Neural cell (in vitro differentiated cells): ENCODE results near the gene SECISBP2. TPM values are rescaled to one million over a fixed set of nuclear protein-coding genes. Genes with fewer than 3 reads are reported as not detected.

ENCODE experiments used
- H2AFZ ChIP-seq: fragments of 200-600, 300-800 bp; sonication (generic), shearing (Covaris generic); 2 replicates; pipeline ENCODE4 v1.6.0; 2014; ENCODE audit warnings: low read depth, mild to moderate bottlenecking, antibody characterized with exemption, low read length, moderate library complexity
- H3F3A ChIP-seq: fragments of 200-600 bp; shearing (Covaris generic); 2 replicates; pipeline ENCODE4 v1.6.1; 2016; ENCODE audit warnings: mild to moderate bottlenecking, moderate library complexity, mixed read lengths, antibody characterized with exemption, low read length; ENCODE audit not compliant: insufficient read depth, poor library complexity, severe bottlenecking
- H3K27ac ChIP-seq: fragments of 200-600, 300-800 bp; sonication (generic), shearing (Covaris generic); 2 replicates; pipeline ENCODE4 v1.5.1; 2014; ENCODE audit warnings: mild to moderate bottlenecking, low read length, moderate library complexity
- H3K27me3 ChIP-seq: fragments of 300-800, 200-600 bp; sonication (generic), shearing (Covaris generic); 2 replicates; pipeline ENCODE4 v1.6.0; 2014; ENCODE audit warnings: mild to moderate bottlenecking, low read depth, low read length, moderate library complexity; ENCODE audit not compliant: insufficient read depth
- H3K36me3 ChIP-seq: fragments of 300-800, 200-600 bp; sonication (generic), shearing (Covaris generic); 2 replicates; pipeline ENCODE4 v1.5.1; 2014; ENCODE audit warnings: mild to moderate bottlenecking, antibody characterized with exemption, low read length, moderate library complexity; ENCODE audit not compliant: insufficient read depth
- H3K4me2 ChIP-seq: fragments of 300-800, 200-600 bp; sonication (generic), shearing (Covaris generic); 2 replicates; pipeline ENCODE4 v1.6.0; 2014; ENCODE audit warnings: mild to moderate bottlenecking, low read length
- H3K4me3 ChIP-seq: fragments of 300-800, 200-600 bp; sonication (generic), shearing (Covaris generic); 2 replicates; pipeline ENCODE4 v1.5.1; 2014; ENCODE audit warnings: mild to moderate bottlenecking, low read length, moderate library complexity
- H3K79me2 ChIP-seq: fragments of 200-600 bp; shearing (Covaris generic); replicated peaks from 2 replicates; pipeline ENCODE4 v1.6.0; 2014; ENCODE audit warnings: mild to moderate bottlenecking, low read length, moderate library complexity; ENCODE audit not compliant: insufficient read depth
- H3K9ac ChIP-seq: fragments of 300-800, 200-600 bp; sonication (generic), shearing (Covaris generic); 2 replicates; pipeline ENCODE4 v1.6.1; 2016; ENCODE audit warnings: mild to moderate bottlenecking, low read length, mixed read lengths
- H3K9me2 ChIP-seq: fragments of 200-600 bp; shearing (Covaris generic); 2 replicates; pipeline ENCODE4 v1.6.1; 2016; ENCODE audit warnings: mild to moderate bottlenecking, low read length, mixed read lengths; ENCODE audit not compliant: insufficient read depth
- H3K9me3 ChIP-seq: fragments of 200-600, 300-800 bp; sonication (generic), shearing (Covaris generic); 2 replicates; pipeline ENCODE4 v1.6.1; 2016; ENCODE audit warnings: mild to moderate bottlenecking, mixed run types, low read length, moderate library complexity, mixed read lengths
- H4K20me1 ChIP-seq: fragments of 200-600 bp; shearing (Covaris generic); 2 replicates; pipeline ENCODE4 v1.6.1; 2016; ENCODE audit warnings: mild to moderate bottlenecking, mixed run types; ENCODE audit not compliant: insufficient read depth
- EP300 ChIP-seq: fragments of 450-650 bp; conservative IDR thresholded peaks from 2 replicates; pipeline ENCODE4 v1.6.1; 2014; ENCODE audit warnings: antibody characterized with exemption, mild to moderate bottlenecking, moderate library complexity; ENCODE audit not compliant: poor library complexity, severe bottlenecking
- EZH2 ChIP-seq: fragments of 200-600, 300-800 bp; shearing (Covaris generic), sonication (generic); IDR thresholded peaks from 2 replicates; pipeline ENCODE4 v1.6.1; 2014; ENCODE audit warnings: antibody characterized with exemption, low read length, borderline replicate concordance, mild to moderate bottlenecking; ENCODE audit not compliant: insufficient read depth, poor library complexity, severe bottlenecking
- MXI1 ChIP-seq: fragments of 450-650 bp; conservative IDR thresholded peaks from 2 replicates; pipeline ENCODE4 v1.6.1; 2014; ENCODE audit warnings: antibody characterized with exemption, mild to moderate bottlenecking; ENCODE audit not compliant: poor library complexity, severe bottlenecking
- POLR2AphosphoS5 ChIP-seq: IDR thresholded peaks from 2 replicates; pipeline ENCODE4 v1.6.1; 2012
- RAD21 ChIP-seq: fragments of 450-650 bp; conservative IDR thresholded peaks from 2 replicates; pipeline ENCODE4 v1.6.1; 2014; ENCODE audit warnings: antibody characterized with exemption, mild to moderate bottlenecking, moderate library complexity
- SMC3 ChIP-seq: fragments of 450-650 bp; conservative IDR thresholded peaks from 2 replicates; pipeline ENCODE4 v1.6.1; 2014; ENCODE audit warnings: antibody characterized with exemption, mild to moderate bottlenecking, moderate library complexity; ENCODE audit not compliant: poor library complexity
- TAF1 ChIP-seq: IDR thresholded peaks from 2 replicates; pipeline ENCODE4 v1.6.1; 2012; ENCODE audit warnings: low read depth
- polyA plus RNA-seq: library from polyadenylated mRNA; depleted of rRNA; stranded (reverse); fragments of >200 nt; gene quantifications from 2 replicates; pipeline ENCODE4 v1.2.3, GENCODE V29; 2014
- TF ChIP-seq, protein P1 (sequence below): fragments of 450-650 bp; IDR thresholded peaks from 2 replicates; pipeline ENCODE4 v1.5.1; 2014; ENCODE audit warnings: antibody characterized with exemption, mild to moderate bottlenecking, moderate library complexity; ENCODE audit not compliant: poor library complexity, severe bottlenecking
- TF ChIP-seq, protein P2 (sequence below): IDR thresholded peaks from 2 replicates; pipeline ENCODE4 v1.6.1; 2012; ENCODE audit warnings: borderline replicate concordance

SECISBP2 gene
- polyA plus RNA-seq, 1 donor from 2014 or later: 121 TPM

DNA sequence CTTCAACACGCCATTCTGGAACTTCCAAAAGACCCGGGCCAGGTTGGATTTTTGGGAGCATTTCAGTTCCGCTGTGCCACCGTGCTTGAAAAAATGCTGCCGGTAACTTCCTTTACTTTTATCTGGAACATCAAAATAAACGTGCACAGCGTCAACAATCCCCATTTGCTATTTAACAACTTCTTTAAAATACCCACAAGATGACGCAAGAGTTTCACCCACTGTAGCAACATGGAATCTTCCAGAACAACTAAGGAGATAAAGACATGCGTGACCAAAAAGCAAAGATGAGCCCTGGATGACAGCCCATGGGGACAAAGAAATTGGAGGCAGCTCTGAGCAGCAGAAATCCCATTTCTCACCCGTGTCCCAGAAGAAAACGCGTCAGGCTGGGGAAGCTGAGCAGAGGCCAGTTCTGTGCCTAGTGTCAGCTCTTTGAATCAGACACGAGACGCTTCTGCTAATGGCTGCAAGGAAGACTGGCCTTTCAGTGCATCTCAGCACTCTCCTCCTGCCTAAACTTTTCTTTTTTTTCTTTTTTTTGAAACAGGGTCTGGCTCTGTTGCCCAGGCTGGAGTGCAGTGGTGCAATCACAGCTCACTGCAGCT, 61.3 kb downstream of the SECISBP2 start:
- H3K4me3 ChIP-seq: no peak overlapping the region
- H2AFZ ChIP-seq: no peak overlapping the region
- no peak overlapping the region for H3K4me2 ChIP-seq
- H4K20me1 ChIP-seq: no peaks in the 10 kb centered on the region
- H3K79me2 ChIP-seq: no peaks in the 10 kb centered on the region
- H3K9ac ChIP-seq: no peak overlapping the region
- H3K27me3 ChIP-seq: no peaks in the 10 kb centered on the region
- H3K36me3 ChIP-seq: no peaks in the 10 kb centered on the region
- no peak overlapping the region for H3K27ac ChIP-seq
- no peaks in the 10 kb centered on the region for H3F3A ChIP-seq
- TF ChIP-seq MXI1: no peak
- TF ChIP-seq EZH2: no peak
- no peak for TF ChIP-seq RAD21
- no peak for TF ChIP-seq SMC3
- no peak for TF ChIP-seq EP300
- no peak for TF ChIP-seq POLR2AphosphoS5
- TF ChIP-seq, protein P1, sequence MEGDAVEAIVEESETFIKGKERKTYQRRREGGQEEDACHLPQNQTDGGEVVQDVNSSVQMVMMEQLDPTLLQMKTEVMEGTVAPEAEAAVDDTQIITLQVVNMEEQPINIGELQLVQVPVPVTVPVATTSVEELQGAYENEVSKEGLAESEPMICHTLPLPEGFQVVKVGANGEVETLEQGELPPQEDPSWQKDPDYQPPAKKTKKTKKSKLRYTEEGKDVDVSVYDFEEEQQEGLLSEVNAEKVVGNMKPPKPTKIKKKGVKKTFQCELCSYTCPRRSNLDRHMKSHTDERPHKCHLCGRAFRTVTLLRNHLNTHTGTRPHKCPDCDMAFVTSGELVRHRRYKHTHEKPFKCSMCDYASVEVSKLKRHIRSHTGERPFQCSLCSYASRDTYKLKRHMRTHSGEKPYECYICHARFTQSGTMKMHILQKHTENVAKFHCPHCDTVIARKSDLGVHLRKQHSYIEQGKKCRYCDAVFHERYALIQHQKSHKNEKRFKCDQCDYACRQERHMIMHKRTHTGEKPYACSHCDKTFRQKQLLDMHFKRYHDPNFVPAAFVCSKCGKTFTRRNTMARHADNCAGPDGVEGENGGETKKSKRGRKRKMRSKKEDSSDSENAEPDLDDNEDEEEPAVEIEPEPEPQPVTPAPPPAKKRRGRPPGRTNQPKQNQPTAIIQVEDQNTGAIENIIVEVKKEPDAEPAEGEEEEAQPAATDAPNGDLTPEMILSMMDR: no peak
- TF ChIP-seq, protein P2, sequence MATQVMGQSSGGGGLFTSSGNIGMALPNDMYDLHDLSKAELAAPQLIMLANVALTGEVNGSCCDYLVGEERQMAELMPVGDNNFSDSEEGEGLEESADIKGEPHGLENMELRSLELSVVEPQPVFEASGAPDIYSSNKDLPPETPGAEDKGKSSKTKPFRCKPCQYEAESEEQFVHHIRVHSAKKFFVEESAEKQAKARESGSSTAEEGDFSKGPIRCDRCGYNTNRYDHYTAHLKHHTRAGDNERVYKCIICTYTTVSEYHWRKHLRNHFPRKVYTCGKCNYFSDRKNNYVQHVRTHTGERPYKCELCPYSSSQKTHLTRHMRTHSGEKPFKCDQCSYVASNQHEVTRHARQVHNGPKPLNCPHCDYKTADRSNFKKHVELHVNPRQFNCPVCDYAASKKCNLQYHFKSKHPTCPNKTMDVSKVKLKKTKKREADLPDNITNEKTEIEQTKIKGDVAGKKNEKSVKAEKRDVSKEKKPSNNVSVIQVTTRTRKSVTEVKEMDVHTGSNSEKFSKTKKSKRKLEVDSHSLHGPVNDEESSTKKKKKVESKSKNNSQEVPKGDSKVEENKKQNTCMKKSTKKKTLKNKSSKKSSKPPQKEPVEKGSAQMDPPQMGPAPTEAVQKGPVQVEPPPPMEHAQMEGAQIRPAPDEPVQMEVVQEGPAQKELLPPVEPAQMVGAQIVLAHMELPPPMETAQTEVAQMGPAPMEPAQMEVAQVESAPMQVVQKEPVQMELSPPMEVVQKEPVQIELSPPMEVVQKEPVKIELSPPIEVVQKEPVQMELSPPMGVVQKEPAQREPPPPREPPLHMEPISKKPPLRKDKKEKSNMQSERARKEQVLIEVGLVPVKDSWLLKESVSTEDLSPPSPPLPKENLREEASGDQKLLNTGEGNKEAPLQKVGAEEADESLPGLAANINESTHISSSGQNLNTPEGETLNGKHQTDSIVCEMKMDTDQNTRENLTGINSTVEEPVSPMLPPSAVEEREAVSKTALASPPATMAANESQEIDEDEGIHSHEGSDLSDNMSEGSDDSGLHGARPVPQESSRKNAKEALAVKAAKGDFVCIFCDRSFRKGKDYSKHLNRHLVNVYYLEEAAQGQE: no peak
- no peak for TF ChIP-seq TAF1
- no peaks in the 10 kb centered on the region for H3K9me2 ChIP-seq
- H3K9me3 ChIP-seq: no peaks in the 10 kb centered on the region

DNA sequence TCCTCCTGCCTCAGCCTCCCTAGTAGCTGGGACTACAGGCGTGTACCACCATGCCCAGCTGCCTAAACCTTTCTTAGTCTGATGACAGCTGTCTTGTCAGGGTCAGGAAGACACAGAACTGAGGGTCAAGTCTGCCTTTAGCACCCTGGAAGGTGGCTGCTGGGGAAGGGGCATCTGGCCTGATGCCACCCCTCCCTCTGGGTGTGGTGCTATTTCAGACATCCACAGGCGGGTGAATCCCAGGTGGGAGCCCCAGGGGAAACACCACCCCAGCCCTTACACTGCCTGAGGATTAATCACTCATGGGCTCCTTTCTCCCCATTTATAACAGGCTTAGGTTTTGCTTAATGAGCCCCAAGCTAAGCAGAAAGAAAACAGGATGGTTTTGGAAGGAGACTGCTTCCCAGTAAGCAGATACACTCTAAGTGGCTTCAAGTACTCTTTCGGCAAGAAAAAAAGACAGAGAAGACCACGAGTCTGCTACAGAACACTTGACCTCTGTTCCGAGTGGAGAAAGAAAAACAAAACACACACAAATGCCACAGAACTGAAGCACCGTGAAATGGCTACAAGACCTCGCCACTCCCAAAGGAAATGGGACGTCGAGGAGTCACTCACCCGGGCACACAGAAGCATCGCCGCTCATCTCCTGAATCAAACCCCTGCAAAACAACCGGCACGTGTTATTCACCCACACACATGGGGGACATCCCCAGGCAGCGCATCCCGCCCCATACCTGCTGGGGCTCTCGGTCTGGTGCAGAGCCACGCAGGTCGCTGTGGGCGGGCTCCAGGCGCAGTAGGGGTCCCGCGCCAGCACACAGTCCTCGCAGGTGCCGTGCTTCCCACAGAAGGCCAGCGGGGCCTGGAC, 62.4 kb downstream of the SECISBP2 start:
- Histone ChIP-seq H3K9me2 (no peaks in the 10 kb centered on the region), H3K27me3 (no peaks in the 10 kb centered on the region), H3K9me3 (no peaks in the 10 kb centered on the region), H3K4me3 (no peak overlapping the region), H3K79me2 (no peaks in the 10 kb centered on the region), H4K20me1 (no peaks in the 10 kb centered on the region), H3K36me3 (no peaks in the 10 kb centered on the region), H3F3A (no peaks in the 10 kb centered on the region), H3K4me2 (no peak overlapping the region), H3K9ac (no peak overlapping the region), H2AFZ (no peak overlapping the region), H3K27ac (no peak overlapping the region)
- TF ChIP-seq POLR2AphosphoS5 (no peak), RAD21 (no peak), EZH2 (no peak), TAF1 (no peak), EP300 (no peak), SMC3 (no peak), MXI1 (no peak)
- TF ChIP-seq, protein P1: no peak
- TF ChIP-seq, protein P2: no peak
